Adrenal gland (tissue), 5 donors: ENCODE data around the gene KCNC2.

Experiments
- CTCF ChIP-seq, 6 experiments: fragments of 450-650 bp in 4 of 6; fragments of 200-600 bp in 2 of 6; sonication (generic) in 1 of 6; IDR thresholded peaks; 1 replicate in 5 of 6; 2 replicates in 1 of 6; pipeline versions ENCODE4 v1.5.1 to v1.8.0; 2016 to 2021; ENCODE audit warnings: antibody characterized with exemption in 6 of 6, mild to moderate bottlenecking in 2 of 6, moderate library complexity in 1 of 6
- POLR2A ChIP-seq, 2 donors: fragments of 450-650 bp; IDR thresholded peaks; one replicate each; pipeline ENCODE4 v1.6.1; 2017; ENCODE audit warnings: antibody characterized with exemption in 2 of 2, mild to moderate bottlenecking in 2 of 2, moderate library complexity in 1 of 2
- donor health status: DM: no; HTN: no; CAD: no.

GRCh38 chr12:75041472-75041871 is 168.2 kb downstream of the KCNC2 start:
- TF ChIP-seq CTCF (IDR thresholded peaks at IDR 0.05) (no peak), POLR2A (IDR thresholded peaks at IDR 0.05) (no peak)
